Endothelial cell of umbilical vein (primary cell): ENCODE results near the gene KCNMB2. TPM values are rescaled to one million over a fixed set of nuclear protein-coding genes. Genes with fewer than 3 reads are reported as not detected.

Experiments
- BruUV-seq: library from RNA; stranded (reverse); fragments of 400-500 nt; replicated peaks from 2 replicates; lab custom pipeline; 2021; lab: Mats Ljungman, UMichigan
- CTCF ChIA-PET: fragments of 300-600, 350-600 bp; sonication (Branson Sonifier 250); formaldehyde crosslinking; loops from one replicate; lab custom pipeline; 2021; ENCODE audit warnings: antibody characterized with exemption, inconsistent platforms; lab: Charles Lee
- POLR2A ChIA-PET: fragments of 300-600, 350-600 bp; sonication (Branson Sonifier 250); formaldehyde crosslinking; loops from one replicate; lab custom pipeline; 2021; ENCODE audit warnings: antibody characterized with exemption, inconsistent platforms; lab: Charles Lee
- DNase-seq: peaks from one replicate; pipeline ENCODE4 v3.0.0-alpha.2; 2011; ENCODE audit warnings: low read depth, low spot score
- FAIRE-seq: peaks from 2 replicates; lab custom pipeline; 2011; peaks lifted over from hg19 to GRCh38; lab: Jason Lieb, UNC
- H2AFZ ChIP-seq: 2 replicates; pipeline ENCODE4 v1.6.0; 2012; ENCODE audit warnings: low read depth, low read length, control low read depth, inconsistent platforms
- H3K27ac ChIP-seq: 2 replicates; pipeline ENCODE4 v1.5.1; 2011; ENCODE audit warnings: low read depth, mild to moderate bottlenecking, control low read depth, low read length, moderate library complexity; ENCODE audit not compliant: insufficient read depth
- H3K27me3 ChIP-seq, 2 experiments: 2 replicates each; pipeline versions ENCODE4 v1.6.0 to v1.6.1; 2011; ENCODE audit warnings: low read length in 2 of 2, mixed read lengths in 1 of 2; ENCODE audit not compliant: control insufficient read depth in 2 of 2, insufficient read depth in 2 of 2
- H3K36me3 ChIP-seq, 2 experiments: 2 replicates in 1 of 2; 3 replicates in 1 of 2; pipeline ENCODE4 v1.5.1; 2011; ENCODE audit warnings: low read length in 2 of 2, mild to moderate bottlenecking in 1 of 2, moderate library complexity in 1 of 2; ENCODE audit not compliant: control insufficient read depth in 2 of 2, insufficient read depth in 2 of 2; ENCODE audit errors: extremely low read depth in 1 of 2
- H3K4me1 ChIP-seq: 3 replicates; pipeline ENCODE4 v1.5.1; 2011; ENCODE audit warnings: mild to moderate bottlenecking, low read length; ENCODE audit not compliant: control insufficient read depth, insufficient read depth; ENCODE audit errors: extremely low read depth
- H3K4me2 ChIP-seq: 2 replicates; pipeline ENCODE4 v1.6.1; 2011; ENCODE audit warnings: low read length, control low read depth, mixed read lengths; ENCODE audit not compliant: insufficient read depth
- H3K4me3 ChIP-seq, 3 experiments: fragments of 200-600 bp in 1 of 3; sonication (generic), shearing (Covaris generic) in 1 of 3; replicated peaks in 1 of 3; 2 replicates each; pipeline ENCODE4 v1.5.1; 2011 to 2016; ENCODE audit warnings: control low read depth in 3 of 3, low read length in 3 of 3, mild to moderate bottlenecking in 2 of 3, inconsistent platforms in 1 of 3, low read depth in 1 of 3, moderate library complexity in 1 of 3; ENCODE audit not compliant: insufficient read depth in 1 of 3
- H3K79me2 ChIP-seq: 2 replicates; pipeline ENCODE4 v1.6.0; 2012; ENCODE audit warnings: low read length, inconsistent platforms; ENCODE audit not compliant: control insufficient read depth, insufficient read depth
- H3K9ac ChIP-seq: replicated peaks from 2 replicates; pipeline ENCODE3; 2011; ENCODE audit warnings: low read length, control low read depth; ENCODE audit not compliant: insufficient read depth; ENCODE audit errors: extremely low read depth
- H3K9me1 ChIP-seq: replicated peaks from 3 replicates; pipeline ENCODE4 v1.6.0; 2011; ENCODE audit warnings: mild to moderate bottlenecking, low read length; ENCODE audit not compliant: control insufficient read depth, insufficient read depth; ENCODE audit errors: extremely low read depth
- H3K9me3 ChIP-seq: replicated peaks from 2 replicates; pipeline ENCODE4 v1.5.1; 2012; ENCODE audit warnings: low read length, inconsistent platforms; ENCODE audit not compliant: control insufficient read depth, insufficient read depth
- H4K20me1 ChIP-seq: replicated peaks from 2 replicates; pipeline ENCODE3; 2011; ENCODE audit warnings: mild to moderate bottlenecking, low read length; ENCODE audit not compliant: control insufficient read depth, insufficient read depth; ENCODE audit errors: extremely low read depth
- CTCF ChIP-seq, 2 donors: IDR thresholded peaks; 1 replicate in 1 of 2; 2 replicates in 1 of 2; pipeline ENCODE4 v1.5.1; 2011; ENCODE audit warnings: low read length in 2 of 2, mild to moderate bottlenecking in 2 of 2, moderate library complexity in 2 of 2, control low read depth in 1 of 2, inconsistent platforms in 1 of 2, low read depth in 1 of 2; ENCODE audit not compliant: insufficient read depth in 1 of 2; ENCODE audit errors: extremely low read depth in 1 of 2
- EZH2 ChIP-seq: IDR thresholded peaks from 2 replicates; pipeline ENCODE4 v1.6.1; 2012; ENCODE audit warnings: borderline replicate concordance, low read depth, mild to moderate bottlenecking, moderate library complexity, low read length, inconsistent platforms; ENCODE audit not compliant: severe bottlenecking
- FOS ChIP-seq: IDR thresholded peaks from 2 replicates; pipeline ENCODE4 v1.6.1; 2011; ENCODE audit warnings: mild to moderate bottlenecking, low read length, moderate library complexity, borderline replicate concordance; ENCODE audit not compliant: insufficient read depth
- GATA2 ChIP-seq: IDR thresholded peaks from 2 replicates; pipeline ENCODE4 v1.7.0; 2011; ENCODE audit warnings: low read depth, mild to moderate bottlenecking, moderate library complexity, mixed read lengths, low read length; ENCODE audit not compliant: insufficient read length, insufficient read depth
- JUN ChIP-seq: IDR thresholded peaks from 2 replicates; pipeline ENCODE4 v1.6.1; 2011; ENCODE audit warnings: borderline replicate concordance, low read depth; ENCODE audit not compliant: insufficient read length, insufficient read depth
- MYC ChIP-seq: IDR thresholded peaks from one replicate; pipeline ENCODE4 v1.6.1; 2011; ENCODE audit warnings: mild to moderate bottlenecking, low read depth, low read length
- POLR2A ChIP-seq: IDR thresholded peaks from 2 replicates; pipeline ENCODE4 v1.6.1; 2012; ENCODE audit warnings: low read depth, mild to moderate bottlenecking, control low read depth, low read length
- POLR2AphosphoS5 ChIP-seq: IDR thresholded peaks from 2 replicates; pipeline ENCODE4 v1.6.1; 2012; ENCODE audit warnings: low read depth, mild to moderate bottlenecking, control low read depth, low read length, moderate library complexity; ENCODE audit not compliant: insufficient read depth
- dilution Hi-C: fragments of 300-500 bp; cut with MboI; formaldehyde crosslinking; loops from one replicate; pipeline ENCODE4 v1.15.0; 2019; ENCODE audit warnings: low sequenced_read_pairs; ENCODE audit not compliant: extremely low pct_ligation_motif_present
- intact Hi-C: fragments of 100-400 bp; cut with micrococcal nuclease; formaldehyde crosslinking; loops from one replicate; pipeline ENCODE4 v1.10.0; 2022
- polyA plus RNA-seq, 4 experiments: library from polyadenylated mRNA; depleted of rRNA in 3 of 4; stranded (reverse) in 3 of 4; unstranded in 1 of 4; fragments of >200 nt; gene quantifications; 2 replicates each; pipeline versions ENCODE4 v1.2.1 to v1.2.3, GENCODE V29; 2011 to 2012; ENCODE audit warnings: missing spikeins in 1 of 4
- total RNA-seq: library from RNA; stranded (reverse); gene quantifications from 2 replicates; pipeline ENCODE4 v1.2.3, GENCODE V29; 2021
- TF ChIP-seq, protein P1 (sequence below): IDR thresholded peaks from 2 replicates; pipeline ENCODE4 v1.6.1; 2011; ENCODE audit not compliant: insufficient read depth, insufficient read length

The KCNMB2 gene
- total and polyA plus RNA-seq, 2 donors (not counting 3 experiments of a cell fraction or from before 2014, with no cell fraction given): not detected

- Histone ChIP-seq H3K79me2 (no peaks in the 10 kb centered on the region), H3K4me1 (no peaks in the 10 kb centered on the region), H3K9me1 (no peaks in the 10 kb centered on the region), H3K9ac (no peak overlapping the region), H3K4me2 (no peak overlapping the region), H3K36me3 (no peaks in the 10 kb centered on the region), H3K4me3 (no peak overlapping the region), H2AFZ (no peak overlapping the region), H3K27ac (no peak overlapping the region), H3K27me3 (no peaks in the 10 kb centered on the region), H4K20me1 (no peaks in the 10 kb centered on the region), H3K9me3 (no peaks in the 10 kb centered on the region)
- DNase-seq (no peak), FAIRE-seq (no peak)
- intact Hi-C loops (no loop called here), dilution Hi-C loops (no loop called here)
- BruUV-seq: no TSS peak
- POLR2A ChIA-PET: no interaction called here
- CTCF ChIA-PET: no interaction called here
- no peak for TF ChIP-seq FOS
- TF ChIP-seq POLR2AphosphoS5: no peak
- no peak for TF ChIP-seq EZH2
- TF ChIP-seq, protein P1, sequence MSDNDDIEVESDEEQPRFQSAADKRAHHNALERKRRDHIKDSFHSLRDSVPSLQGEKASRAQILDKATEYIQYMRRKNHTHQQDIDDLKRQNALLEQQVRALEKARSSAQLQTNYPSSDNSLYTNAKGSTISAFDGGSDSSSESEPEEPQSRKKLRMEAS: no peak
Observed at GRCh38 chr3:178690571-178690970, 154.3 kb downstream of the KCNMB2 start.

DNA sequence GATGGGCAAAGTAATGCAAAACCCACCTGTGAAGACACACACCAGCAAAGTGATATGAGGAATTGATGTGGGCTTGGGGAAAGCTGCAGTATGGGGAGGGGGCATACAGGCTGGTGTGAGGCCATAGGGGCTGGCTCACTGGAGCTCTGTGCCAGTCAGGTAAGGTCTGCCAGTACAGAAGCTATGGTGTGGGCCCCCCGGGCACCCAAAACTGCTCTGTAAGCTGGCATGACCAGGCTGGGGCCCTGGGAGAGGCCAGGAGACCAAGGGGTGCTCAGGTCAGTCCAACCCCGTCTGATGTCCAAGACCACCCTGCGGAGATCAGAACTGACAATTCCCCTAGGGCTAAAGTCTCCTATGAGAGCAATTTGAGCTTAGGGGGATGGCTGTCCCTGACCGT lies 163.1 kb downstream of the KCNMB2 start:
- no peaks in the 10 kb centered on the region for H3K36me3 ChIP-seq
- H2AFZ ChIP-seq: no peak overlapping the region
- no peak overlapping the region for H3K4me2 ChIP-seq
- no peaks in the 10 kb centered on the region for H3K27me3 ChIP-seq
- no peaks in the 10 kb centered on the region for H3K79me2 ChIP-seq
- no peak overlapping the region for H3K27ac ChIP-seq
- dilution Hi-C loops: no loop called here
- no peaks in the 10 kb centered on the region for H3K9me1 ChIP-seq
- H3K4me3 ChIP-seq: no peak overlapping the region
- no peaks in the 10 kb centered on the region for H3K9me3 ChIP-seq
- BruUV-seq: no TSS peak
- FAIRE-seq (no peak), DNase-seq (no peak)
- no peak for TF ChIP-seq POLR2A
- no peak for TF ChIP-seq GATA2
- TF ChIP-seq EZH2: no peak
- TF ChIP-seq FOS: no peak
- no peak for TF ChIP-seq JUN
- no peak for TF ChIP-seq POLR2AphosphoS5
- TF ChIP-seq, protein P1: no peak
- no peak for TF ChIP-seq CTCF (IDR thresholded peaks at IDR 0.05; ENCODE audit: extremely low read depth in 1 of 2, insufficient read depth in 1 of 2, low read depth in 1 of 2, low read length in 2 of 2)
- no peak for TF ChIP-seq MYC
- ChIA-PET POLR2A (no interaction called here), CTCF (interaction anchor here (1.0 kb wide), 1 partner anchor 75 kb away, joined by 3 read pairs; no protein-coding TSS in a partner anchor)
- intact Hi-C loops: no loop called here
- H3K4me1 ChIP-seq: no peaks in the 10 kb centered on the region
- H4K20me1 ChIP-seq: no peaks in the 10 kb centered on the region
- H3K9ac ChIP-seq: no peak overlapping the region
